ENCODE data around the gene ARID5B. TPM values are rescaled to one million over a fixed set of nuclear protein-coding genes. Genes with fewer than 3 reads are reported as not detected.
A peak's percentile ranks its signal among the peaks of the same experiment; 100 is the strongest.

ARID5B gene
- polyA plus RNA-seq, 1 of the 3 experiments (the other 2 are of a cell fraction), result 10.9 TPM

DNA sequence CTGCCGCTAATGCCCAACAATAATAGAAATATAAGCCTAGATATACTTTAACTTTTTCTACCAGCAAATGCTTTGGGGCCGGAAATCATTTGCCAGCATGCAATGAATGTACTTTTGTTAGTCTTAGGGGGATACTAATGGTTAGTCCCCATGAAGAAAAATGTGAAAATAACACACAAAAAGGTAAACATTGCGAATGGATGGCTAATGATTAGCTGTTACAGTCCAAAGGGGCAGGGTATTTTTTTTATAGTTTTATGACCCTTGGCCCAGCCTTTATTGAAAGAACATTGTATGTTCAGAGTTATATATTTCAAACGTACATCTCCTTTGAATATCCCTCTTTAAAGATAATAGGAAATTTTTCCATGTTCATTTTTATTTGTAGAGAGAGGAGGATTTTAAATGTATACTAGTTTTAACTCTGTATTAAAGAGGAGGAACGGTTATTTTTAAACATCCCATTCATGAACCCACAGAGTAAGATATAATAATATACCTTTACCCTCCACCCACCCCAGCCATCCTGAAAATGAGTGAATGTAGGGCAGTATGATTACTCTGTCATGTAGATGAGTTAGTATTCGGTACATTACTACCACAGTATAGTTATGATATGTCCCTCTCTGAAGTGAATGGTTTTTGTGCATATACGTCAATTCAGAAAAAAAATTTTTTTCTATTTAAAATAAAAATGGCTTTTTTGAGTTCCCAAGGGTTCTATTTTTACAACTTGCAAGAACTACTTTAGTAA lies 63.6 kb downstream of the ARID5B start:
- Histone ChIP-seq H3K27ac (ENCODE audit: low read depth in 2 of 2, low read length in 1 of 2) (no peak overlapping the region; a peak in 1 of 4 replicates), H3K4me3 (ENCODE audit: low read depth in 2 of 2, low read length in 1 of 2) (no peak overlapping the region), H3K9ac (no peak overlapping the region), H4K20me1 (ENCODE audit: insufficient read depth) (no peaks in the 10 kb centered on the region), H3K27me3 (ENCODE audit: insufficient read depth) (no peaks in the 10 kb centered on the region), H3K36me3 (replicated peaks in 1 of 2; ENCODE audit: control insufficient read depth in 1 of 2, insufficient read depth in 2 of 2, low read length in 1 of 2) (peaks cover 18 to 27% of the 10 kb centered on the region in 2 experiments), H3K9me3 (peaks cover 5% of the 10 kb centered on the region; the same call in 1 of the 2 replicates), H2AFZ (ENCODE audit: low read depth) (no peak overlapping the region), H3K9me2 (no peaks in the 10 kb centered on the region), H3K4me1 (ENCODE audit: control insufficient read depth in 1 of 2, insufficient read depth in 2 of 2, low read depth in 1 of 2, low read length in 1 of 2) (peaks cover 17 to 18% of the 10 kb centered on the region in 2 experiments; a peak in 3 of 4 replicates), H3K79me2 (ENCODE audit: insufficient read depth) (peaks cover 32% of the 10 kb centered on the region), H3K4me2 (0 out of 2 replicates have a peak overlapping the region, but pooled peaks have one; percentile 25), H3F3A (replicated peaks; ENCODE audit: insufficient read depth) (peaks cover 6% of the 10 kb centered on the region)
- POLR2A ChIA-PET, result no interaction called here
- no peak for DNase-seq
- no peak for TF ChIP-seq SMC3 (IDR thresholded peaks at IDR 0.05; ENCODE audit: low read depth, low read length)
- TF ChIP-seq, protein P1, sequence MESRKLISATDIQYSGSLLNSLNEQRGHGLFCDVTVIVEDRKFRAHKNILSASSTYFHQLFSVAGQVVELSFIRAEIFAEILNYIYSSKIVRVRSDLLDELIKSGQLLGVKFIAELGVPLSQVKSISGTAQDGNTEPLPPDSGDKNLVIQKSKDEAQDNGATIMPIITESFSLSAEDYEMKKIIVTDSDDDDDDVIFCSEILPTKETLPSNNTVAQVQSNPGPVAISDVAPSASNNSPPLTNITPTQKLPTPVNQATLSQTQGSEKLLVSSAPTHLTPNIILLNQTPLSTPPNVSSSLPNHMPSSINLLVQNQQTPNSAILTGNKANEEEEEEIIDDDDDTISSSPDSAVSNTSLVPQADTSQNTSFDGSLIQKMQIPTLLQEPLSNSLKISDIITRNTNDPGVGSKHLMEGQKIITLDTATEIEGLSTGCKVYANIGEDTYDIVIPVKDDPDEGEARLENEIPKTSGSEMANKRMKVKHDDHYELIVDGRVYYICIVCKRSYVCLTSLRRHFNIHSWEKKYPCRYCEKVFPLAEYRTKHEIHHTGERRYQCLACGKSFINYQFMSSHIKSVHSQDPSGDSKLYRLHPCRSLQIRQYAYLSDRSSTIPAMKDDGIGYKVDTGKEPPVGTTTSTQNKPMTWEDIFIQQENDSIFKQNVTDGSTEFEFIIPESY (IDR thresholded peaks at IDR 0.05; ENCODE audit: borderline replicate concordance, low read depth), result no peak
- no peak for TF ChIP-seq RXRA (IDR thresholded peaks at IDR 0.05; ENCODE audit: borderline replicate concordance, low read depth)
- WGBS (ENCODE audit: low lambda C conversion rate), result 91% methylated on average over 7 of the region's 7 CpGs
- CTCF ChIA-PET, result no interaction called here

DNA sequence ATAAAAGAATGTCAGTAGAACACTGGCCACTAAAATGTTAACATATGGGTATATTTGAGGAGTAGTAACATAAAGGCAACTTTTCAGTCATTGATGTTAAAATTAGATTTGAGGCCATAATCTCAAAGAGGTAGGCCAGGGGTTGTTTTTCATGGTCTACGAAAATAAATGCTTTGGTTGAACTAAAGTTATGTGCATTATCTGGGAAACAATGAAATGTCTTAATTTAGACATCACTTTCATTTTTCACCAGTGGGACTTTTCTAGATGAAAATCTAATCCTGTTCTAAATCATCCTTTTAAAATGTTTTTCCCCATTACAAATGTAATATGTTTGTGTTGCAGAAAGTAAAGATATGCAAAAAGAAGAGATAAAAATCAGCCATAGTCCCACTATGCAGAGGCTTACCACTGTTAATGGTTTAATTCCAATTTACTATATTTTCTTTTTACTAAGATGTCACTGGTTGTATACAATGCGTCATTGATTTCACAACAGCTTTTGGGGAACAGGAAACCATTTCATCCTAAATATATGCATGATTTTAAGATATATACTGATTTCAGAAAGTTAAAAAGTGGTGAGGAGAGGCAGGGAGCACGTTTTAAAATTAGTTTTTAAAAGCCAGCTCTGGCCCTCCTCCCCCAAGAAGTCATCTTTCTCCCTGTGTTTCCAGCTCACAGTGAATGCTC lies 64.3 kb downstream of the ARID5B start:
- TF ChIP-seq JUND (IDR thresholded peaks at IDR 0.05) (no peak), MEF2A (IDR thresholded peaks at IDR 0.05; ENCODE audit: borderline replicate concordance, low read depth) (no peak), GABPA (IDR thresholded peaks at IDR 0.05; ENCODE audit: low read depth) (no peak), TEAD4 (IDR thresholded peaks at IDR 0.05; ENCODE audit: borderline replicate concordance, insufficient read depth) (no peak), NFIC (IDR thresholded peaks at IDR 0.05; ENCODE audit: borderline replicate concordance) (no peak), CHD2 (IDR thresholded peaks at IDR 0.05; ENCODE audit: low read length, partially characterized antibody) (no peak), POLR2AphosphoS5 (IDR thresholded peaks at IDR 0.05; ENCODE audit: low read depth, low read length) (no peak), RXRA (IDR thresholded peaks at IDR 0.05; ENCODE audit: borderline replicate concordance, low read depth) (no peak), GATA2 (CRISPR knock-in tag; IDR thresholded peaks at IDR 0.05) (no peak), SMC3 (IDR thresholded peaks at IDR 0.05; ENCODE audit: low read depth, low read length) (no peak), MXI1 (IDR thresholded peaks at IDR 0.05; ENCODE audit: low read depth, low read length) (no peak), FOXM1 (IDR thresholded peaks at IDR 0.05; ENCODE audit: low read depth) (no peak), ELF1 (IDR thresholded peaks at IDR 0.05) (no peak), RFX5 (IDR thresholded peaks at IDR 0.05; ENCODE audit: low read length) (no peak)
- TF ChIP-seq, protein P2, sequence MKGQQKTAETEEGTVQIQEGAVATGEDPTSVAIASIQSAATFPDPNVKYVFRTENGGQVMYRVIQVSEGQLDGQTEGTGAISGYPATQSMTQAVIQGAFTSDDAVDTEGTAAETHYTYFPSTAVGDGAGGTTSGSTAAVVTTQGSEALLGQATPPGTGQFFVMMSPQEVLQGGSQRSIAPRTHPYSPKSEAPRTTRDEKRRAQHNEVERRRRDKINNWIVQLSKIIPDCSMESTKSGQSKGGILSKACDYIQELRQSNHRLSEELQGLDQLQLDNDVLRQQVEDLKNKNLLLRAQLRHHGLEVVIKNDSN (IDR thresholded peaks at IDR 0.05; ENCODE audit: borderline replicate concordance, low read depth), result no peak
- TF ChIP-seq, protein P3, sequence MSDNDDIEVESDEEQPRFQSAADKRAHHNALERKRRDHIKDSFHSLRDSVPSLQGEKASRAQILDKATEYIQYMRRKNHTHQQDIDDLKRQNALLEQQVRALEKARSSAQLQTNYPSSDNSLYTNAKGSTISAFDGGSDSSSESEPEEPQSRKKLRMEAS (IDR thresholded peaks at IDR 0.05; ENCODE audit: low read depth), result no peak
- TF ChIP-seq, protein P4, sequence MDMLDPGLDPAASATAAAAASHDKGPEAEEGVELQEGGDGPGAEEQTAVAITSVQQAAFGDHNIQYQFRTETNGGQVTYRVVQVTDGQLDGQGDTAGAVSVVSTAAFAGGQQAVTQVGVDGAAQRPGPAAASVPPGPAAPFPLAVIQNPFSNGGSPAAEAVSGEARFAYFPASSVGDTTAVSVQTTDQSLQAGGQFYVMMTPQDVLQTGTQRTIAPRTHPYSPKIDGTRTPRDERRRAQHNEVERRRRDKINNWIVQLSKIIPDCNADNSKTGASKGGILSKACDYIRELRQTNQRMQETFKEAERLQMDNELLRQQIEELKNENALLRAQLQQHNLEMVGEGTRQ (IDR thresholded peaks at IDR 0.05; ENCODE audit: borderline replicate concordance, low read depth, low read length), result no peak
- Histone ChIP-seq H4K20me1 (ENCODE audit: insufficient read depth) (no peaks in the 10 kb centered on the region), H3K4me1 (ENCODE audit: control insufficient read depth in 1 of 2, insufficient read depth in 2 of 2, low read depth in 1 of 2, low read length in 1 of 2) (peaks cover 20 to 22% of the 10 kb centered on the region in 2 experiments; a peak in 3 of 4 replicates), H3K27ac (ENCODE audit: low read depth in 2 of 2, low read length in 1 of 2) (no peak overlapping the region), H3K9me3 (peaks cover 5% of the 10 kb centered on the region; the same call in 1 of the 2 replicates), H3K4me2 (no peak overlapping the region), H3F3A (replicated peaks; ENCODE audit: insufficient read depth) (peaks cover 10% of the 10 kb centered on the region), H3K36me3 (replicated peaks in 1 of 2; ENCODE audit: control insufficient read depth in 1 of 2, insufficient read depth in 2 of 2, low read length in 1 of 2) (peaks cover 18 to 23% of the 10 kb centered on the region in 2 experiments), H3K79me2 (ENCODE audit: insufficient read depth) (peaks cover 33% of the 10 kb centered on the region), H3K27me3 (ENCODE audit: insufficient read depth) (no peaks in the 10 kb centered on the region), H3K4me3 (ENCODE audit: low read depth in 2 of 2, low read length in 1 of 2) (no peak overlapping the region), H3K9me2 (no peaks in the 10 kb centered on the region), H2AFZ (ENCODE audit: low read depth) (no peak overlapping the region), H3K9ac (no peak overlapping the region)
- CTCF ChIA-PET, result no interaction called here
- no peak for DNase-seq
- WGBS (ENCODE audit: low lambda C conversion rate), result 45% methylated on average over 3 of the region's 3 CpGs
- POLR2A ChIA-PET, result no interaction called here
